ENCODE measurements around the gene CHN2.

The CHN2 gene

DNA sequence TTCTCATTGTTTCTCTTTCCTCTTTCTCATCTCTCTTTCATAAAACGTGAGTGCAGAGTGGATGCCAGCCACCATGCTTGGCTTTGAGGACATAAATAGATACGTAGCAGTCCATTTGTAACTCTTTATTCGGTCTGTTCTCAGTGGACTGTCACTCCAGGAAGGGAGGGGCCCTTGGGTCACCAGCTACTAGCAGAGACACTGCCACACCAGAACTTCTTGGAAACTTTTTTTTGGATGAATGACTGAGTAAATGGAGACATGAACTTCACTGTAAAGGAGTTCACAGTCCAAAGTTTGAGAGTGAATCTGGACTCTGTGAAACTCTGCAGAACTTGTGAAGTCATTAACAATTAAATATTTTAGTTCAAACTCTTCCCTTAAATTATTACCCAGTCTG, 20.2 kb downstream of the CHN2 start:
- TF ChIP-seq EZH2phosphoT487 (conservative IDR thresholded peaks at IDR 0.05; ENCODE audit: low read length), result no peak
- TF ChIP-seq, protein P1, sequence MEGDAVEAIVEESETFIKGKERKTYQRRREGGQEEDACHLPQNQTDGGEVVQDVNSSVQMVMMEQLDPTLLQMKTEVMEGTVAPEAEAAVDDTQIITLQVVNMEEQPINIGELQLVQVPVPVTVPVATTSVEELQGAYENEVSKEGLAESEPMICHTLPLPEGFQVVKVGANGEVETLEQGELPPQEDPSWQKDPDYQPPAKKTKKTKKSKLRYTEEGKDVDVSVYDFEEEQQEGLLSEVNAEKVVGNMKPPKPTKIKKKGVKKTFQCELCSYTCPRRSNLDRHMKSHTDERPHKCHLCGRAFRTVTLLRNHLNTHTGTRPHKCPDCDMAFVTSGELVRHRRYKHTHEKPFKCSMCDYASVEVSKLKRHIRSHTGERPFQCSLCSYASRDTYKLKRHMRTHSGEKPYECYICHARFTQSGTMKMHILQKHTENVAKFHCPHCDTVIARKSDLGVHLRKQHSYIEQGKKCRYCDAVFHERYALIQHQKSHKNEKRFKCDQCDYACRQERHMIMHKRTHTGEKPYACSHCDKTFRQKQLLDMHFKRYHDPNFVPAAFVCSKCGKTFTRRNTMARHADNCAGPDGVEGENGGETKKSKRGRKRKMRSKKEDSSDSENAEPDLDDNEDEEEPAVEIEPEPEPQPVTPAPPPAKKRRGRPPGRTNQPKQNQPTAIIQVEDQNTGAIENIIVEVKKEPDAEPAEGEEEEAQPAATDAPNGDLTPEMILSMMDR (IDR thresholded peaks at IDR 0.05; ENCODE audit: insufficient read depth, low read length, poor library complexity, severe bottlenecking), result no peak
- Histone ChIP-seq H3K9me3 (ENCODE audit: insufficient read depth, low read length) (no peaks in the 10 kb centered on the region), H3K27me3 (ENCODE audit: low read length) (no peaks in the 10 kb centered on the region), H3K4me2 (ENCODE audit: low read depth, low read length, poor library complexity, severe bottlenecking) (no peak overlapping the region), H3F3A (ENCODE audit: insufficient read depth) (no peaks in the 10 kb centered on the region), H3K36me3 (ENCODE audit: low read length) (no peaks in the 10 kb centered on the region), H3K9ac (ENCODE audit: low read length) (no peak overlapping the region), H2AFZ (ENCODE audit: low read depth, low read length, severe bottlenecking) (no peak overlapping the region), H3K27ac (ENCODE audit: low read depth, low read length) (no peak overlapping the region), H3K9me2 (replicated peaks; ENCODE audit: insufficient read depth, low read length) (no peaks in the 10 kb centered on the region), H3K79me2 (ENCODE audit: insufficient read depth, low read length) (no peaks in the 10 kb centered on the region), H4K20me1 (ENCODE audit: low read depth, low read length) (no peaks in the 10 kb centered on the region), H3K4me3 (ENCODE audit: insufficient read depth, low read length, poor library complexity, severe bottlenecking) (no peak overlapping the region)

DNA sequence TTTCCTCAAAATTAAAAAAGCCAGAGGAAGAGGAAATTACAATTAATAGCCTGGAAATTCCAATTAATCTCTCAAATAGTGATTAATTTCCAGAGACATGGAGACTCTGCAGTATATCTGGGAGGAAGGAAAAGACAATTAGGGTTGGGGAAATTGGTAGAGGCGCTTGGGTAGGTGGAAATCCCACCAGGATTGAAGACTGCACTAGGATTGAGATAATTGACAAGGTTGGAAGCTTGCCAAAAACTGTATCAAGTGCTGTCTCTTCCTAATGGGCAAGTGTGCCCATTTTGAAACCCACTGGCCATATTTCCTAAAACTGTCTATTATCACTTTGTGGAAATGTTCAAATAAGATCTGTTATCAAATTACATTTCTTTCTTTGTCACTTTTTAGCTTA, 21.6 kb downstream of the CHN2 start:
- Histone ChIP-seq H3K27me3 (ENCODE audit: low read length) (no peaks in the 10 kb centered on the region), H3K9me3 (ENCODE audit: insufficient read depth, low read length) (no peaks in the 10 kb centered on the region), H3F3A (ENCODE audit: insufficient read depth) (no peaks in the 10 kb centered on the region), H2AFZ (ENCODE audit: low read depth, low read length, severe bottlenecking) (no peak overlapping the region), H4K20me1 (ENCODE audit: low read depth, low read length) (no peaks in the 10 kb centered on the region), H3K9me2 (replicated peaks; ENCODE audit: insufficient read depth, low read length) (no peaks in the 10 kb centered on the region), H3K9ac (ENCODE audit: low read length) (no peak overlapping the region), H3K4me2 (ENCODE audit: low read depth, low read length, poor library complexity, severe bottlenecking) (no peak overlapping the region), H3K4me3 (ENCODE audit: insufficient read depth, low read length, poor library complexity, severe bottlenecking) (no peak overlapping the region), H3K27ac (ENCODE audit: low read depth, low read length) (no peak overlapping the region), H3K36me3 (ENCODE audit: low read length) (no peaks in the 10 kb centered on the region), H3K79me2 (ENCODE audit: insufficient read depth, low read length) (no peaks in the 10 kb centered on the region)
- TF ChIP-seq EZH2phosphoT487 (conservative IDR thresholded peaks at IDR 0.05; ENCODE audit: low read length), result no peak
- TF ChIP-seq, protein P1 (IDR thresholded peaks at IDR 0.05; ENCODE audit: insufficient read depth, low read length, poor library complexity, severe bottlenecking), result no peak

DNA sequence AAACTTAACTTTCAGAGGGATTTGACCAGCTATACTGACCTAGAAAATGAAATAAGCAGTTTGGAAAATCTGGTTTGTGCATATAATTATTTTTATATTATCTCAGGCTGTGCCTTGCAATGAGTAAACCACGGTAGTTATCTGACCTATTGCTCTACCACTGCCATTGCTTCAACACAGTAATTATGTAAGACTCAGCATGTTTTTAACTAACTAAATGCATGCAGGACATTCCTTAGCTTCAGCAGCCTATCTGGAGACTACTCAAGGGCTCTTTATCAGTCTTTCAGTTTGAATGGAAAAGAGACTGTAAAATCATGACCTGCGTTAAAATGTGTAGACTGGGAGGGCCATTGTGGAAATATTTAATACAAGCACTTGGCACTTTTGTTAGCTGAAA, 22.5 kb downstream of the CHN2 start:
- Histone ChIP-seq H4K20me1 (ENCODE audit: low read depth, low read length) (no peaks in the 10 kb centered on the region), H3K27ac (ENCODE audit: low read depth, low read length) (no peak overlapping the region), H3K36me3 (ENCODE audit: low read length) (no peaks in the 10 kb centered on the region), H3F3A (ENCODE audit: insufficient read depth) (no peaks in the 10 kb centered on the region), H3K9ac (ENCODE audit: low read length) (no peak overlapping the region), H3K9me3 (ENCODE audit: insufficient read depth, low read length) (no peaks in the 10 kb centered on the region), H3K9me2 (replicated peaks; ENCODE audit: insufficient read depth, low read length) (no peaks in the 10 kb centered on the region), H2AFZ (ENCODE audit: low read depth, low read length, severe bottlenecking) (no peak overlapping the region), H3K4me3 (ENCODE audit: insufficient read depth, low read length, poor library complexity, severe bottlenecking) (no peak overlapping the region), H3K79me2 (ENCODE audit: insufficient read depth, low read length) (no peaks in the 10 kb centered on the region), H3K4me2 (ENCODE audit: low read depth, low read length, poor library complexity, severe bottlenecking) (no peak overlapping the region), H3K27me3 (ENCODE audit: low read length) (no peaks in the 10 kb centered on the region)
- no peak for TF ChIP-seq EZH2phosphoT487 (conservative IDR thresholded peaks at IDR 0.05; ENCODE audit: low read length)
- TF ChIP-seq, protein P1 (IDR thresholded peaks at IDR 0.05; ENCODE audit: insufficient read depth, low read length, poor library complexity, severe bottlenecking), result no peak
